GM21367 (cell line): Measurements from ENCODE around the gene SLCO2B1.

ENCODE experiments used
- ATAC-seq: cut with Tn5 transposase; IDR thresholded peaks from one replicate; pipeline ENCODE4 v1.9.1; 2021; ENCODE audit not compliant: unreplicated experiment

SLCO2B1 gene

GRCh38 chr11:75193271-75193670 is 42.4 kb downstream of the SLCO2B1 start:
- ATAC-seq, result no peak

GRCh38 chr11:75193711-75194110 is 42.8 kb downstream of the SLCO2B1 start:
- no peak for ATAC-seq

GRCh38 chr11:75194147-75194546 is 43.2 kb downstream of the SLCO2B1 start:
- no peak for ATAC-seq

GRCh38 chr11:75195167-75195962 is 44.5 kb downstream of the SLCO2B1 start:
- ATAC-seq, result no peak

DNA sequence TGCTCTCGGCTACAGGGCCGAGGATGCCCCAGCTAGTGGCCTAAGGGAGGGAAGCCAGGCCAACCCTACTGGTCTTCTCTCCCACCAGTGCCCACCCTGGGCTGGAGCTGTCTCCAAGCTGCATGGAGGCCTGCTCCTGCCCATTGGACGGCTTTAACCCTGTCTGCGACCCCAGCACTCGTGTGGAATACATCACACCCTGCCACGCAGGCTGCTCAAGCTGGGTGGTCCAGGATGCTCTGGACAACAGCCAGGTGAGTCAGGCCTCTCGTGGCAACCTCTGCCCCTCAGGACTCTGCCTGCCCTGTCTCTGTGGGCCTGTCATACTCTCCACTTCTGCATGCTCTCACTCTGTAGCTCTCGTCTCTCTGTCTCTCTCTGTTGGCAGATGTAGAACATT is 45.5 kb downstream of the SLCO2B1 start:
- ATAC-seq, result no peak

- no peak for ATAC-seq
Measured at GRCh38 chr11:75197512-75198277, 46.8 kb downstream of the SLCO2B1 start.

- ATAC-seq, result no peak
Measured at GRCh38 chr11:75198278-75198973, 47.5 kb downstream of the SLCO2B1 start.

- no peak for ATAC-seq
Measured at GRCh38 chr11:75199412-75199955, 48.6 kb downstream of the SLCO2B1 start.

DNA sequence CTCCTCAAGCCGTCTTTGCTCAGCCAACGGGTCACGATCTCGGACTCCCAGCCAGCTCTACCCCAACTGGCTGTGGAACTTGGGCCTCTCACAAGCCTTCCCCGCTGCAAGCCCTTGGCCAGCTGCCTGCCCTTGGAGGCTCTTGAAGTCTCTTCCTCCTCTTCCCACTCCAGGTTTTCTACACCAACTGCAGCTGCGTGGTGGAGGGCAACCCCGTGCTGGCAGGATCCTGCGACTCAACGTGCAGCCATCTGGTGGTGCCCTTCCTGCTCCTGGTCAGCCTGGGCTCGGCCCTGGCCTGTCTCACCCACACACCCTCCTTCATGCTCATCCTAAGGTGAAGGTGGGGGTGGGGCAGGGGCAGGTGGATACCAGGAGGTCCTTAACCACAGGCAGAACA is 49.1 kb downstream of the SLCO2B1 start:
- ATAC-seq, result no peak

- no peak for ATAC-seq
Measured at GRCh38 chr11:75200531-75200930, 49.6 kb downstream of the SLCO2B1 start.

DNA sequence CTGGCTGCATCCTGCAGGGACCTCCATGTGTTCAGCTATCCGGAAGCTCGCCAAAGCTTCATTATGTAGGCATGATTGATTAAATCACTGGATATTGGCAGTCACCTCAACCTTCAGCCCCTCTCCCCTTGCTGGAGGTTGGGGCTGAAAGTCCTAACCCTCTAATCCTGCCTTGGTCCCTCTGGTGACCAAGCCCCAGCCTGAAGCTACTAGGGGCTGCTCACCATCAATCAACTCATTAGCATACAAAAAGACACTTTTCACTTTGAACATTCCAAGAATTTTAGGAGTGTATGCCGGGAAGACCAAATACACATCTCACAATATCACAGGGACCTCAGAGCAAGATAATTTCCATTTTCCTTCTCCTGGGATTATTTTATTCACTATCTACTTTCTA is 50.9 kb downstream of the SLCO2B1 start:
- no peak for ATAC-seq

DNA sequence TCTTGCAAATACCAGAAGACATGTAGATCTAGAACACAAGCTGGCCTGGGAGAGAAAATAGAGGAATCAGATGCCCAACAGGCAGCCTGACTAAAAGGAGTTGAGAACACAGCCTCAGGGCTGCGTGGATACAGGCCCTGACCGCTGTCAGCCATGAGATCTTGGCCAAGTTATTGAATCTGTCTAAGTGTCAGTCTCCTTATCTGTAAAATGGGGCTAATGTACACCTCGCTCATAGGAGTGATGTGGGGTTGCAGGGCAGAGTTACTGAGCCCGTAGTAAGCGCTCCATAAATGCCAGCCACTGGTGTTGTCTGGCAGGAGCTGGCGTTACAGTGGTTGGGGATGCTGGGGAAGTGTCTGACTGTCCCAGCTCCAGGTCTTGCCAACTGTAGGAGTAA is 51.3 kb downstream of the SLCO2B1 start:
- ATAC-seq, result no peak

DNA sequence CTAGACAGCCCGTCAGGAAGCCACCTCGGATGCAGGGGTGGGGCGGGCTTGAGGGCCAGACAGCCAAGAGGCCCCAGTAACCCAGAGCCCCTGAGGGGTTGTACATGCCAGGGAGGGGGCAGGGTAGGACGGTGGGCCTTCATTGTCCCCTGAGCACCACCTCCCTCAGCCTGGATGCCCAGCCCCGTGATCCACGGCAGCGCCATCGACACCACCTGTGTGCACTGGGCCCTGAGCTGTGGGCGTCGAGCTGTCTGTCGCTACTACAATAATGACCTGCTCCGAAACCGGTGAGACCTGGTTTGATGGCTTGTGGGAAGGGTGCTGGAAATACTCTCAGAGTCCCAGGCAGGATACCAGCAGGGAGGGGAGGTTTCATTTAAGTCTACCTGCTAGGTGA is 52.2 kb downstream of the SLCO2B1 start:
- no peak for ATAC-seq

DNA sequence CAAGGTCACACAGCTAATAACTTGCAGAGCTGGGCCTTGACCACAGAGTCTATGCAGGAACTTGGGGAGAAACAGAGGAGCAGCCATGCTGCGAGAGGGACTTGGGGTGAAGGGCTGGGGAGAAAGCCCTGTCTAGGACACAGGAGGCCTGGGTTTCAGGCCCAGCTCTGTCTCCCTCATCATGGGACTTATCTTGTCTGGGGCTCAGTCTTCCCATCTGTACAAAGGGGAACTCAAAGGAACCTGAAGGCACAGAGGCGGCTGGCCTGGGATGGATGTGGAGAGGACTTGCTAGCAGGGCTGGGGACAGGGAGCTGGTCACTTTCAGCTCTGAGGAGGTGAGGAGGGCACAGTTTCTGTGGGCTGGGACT is 52.7 kb downstream of the SLCO2B1 start:
- no peak for ATAC-seq

GRCh38 chr11:75204012-75204674 is 53.2 kb downstream of the SLCO2B1 start:
- ATAC-seq, result no peak

DNA sequence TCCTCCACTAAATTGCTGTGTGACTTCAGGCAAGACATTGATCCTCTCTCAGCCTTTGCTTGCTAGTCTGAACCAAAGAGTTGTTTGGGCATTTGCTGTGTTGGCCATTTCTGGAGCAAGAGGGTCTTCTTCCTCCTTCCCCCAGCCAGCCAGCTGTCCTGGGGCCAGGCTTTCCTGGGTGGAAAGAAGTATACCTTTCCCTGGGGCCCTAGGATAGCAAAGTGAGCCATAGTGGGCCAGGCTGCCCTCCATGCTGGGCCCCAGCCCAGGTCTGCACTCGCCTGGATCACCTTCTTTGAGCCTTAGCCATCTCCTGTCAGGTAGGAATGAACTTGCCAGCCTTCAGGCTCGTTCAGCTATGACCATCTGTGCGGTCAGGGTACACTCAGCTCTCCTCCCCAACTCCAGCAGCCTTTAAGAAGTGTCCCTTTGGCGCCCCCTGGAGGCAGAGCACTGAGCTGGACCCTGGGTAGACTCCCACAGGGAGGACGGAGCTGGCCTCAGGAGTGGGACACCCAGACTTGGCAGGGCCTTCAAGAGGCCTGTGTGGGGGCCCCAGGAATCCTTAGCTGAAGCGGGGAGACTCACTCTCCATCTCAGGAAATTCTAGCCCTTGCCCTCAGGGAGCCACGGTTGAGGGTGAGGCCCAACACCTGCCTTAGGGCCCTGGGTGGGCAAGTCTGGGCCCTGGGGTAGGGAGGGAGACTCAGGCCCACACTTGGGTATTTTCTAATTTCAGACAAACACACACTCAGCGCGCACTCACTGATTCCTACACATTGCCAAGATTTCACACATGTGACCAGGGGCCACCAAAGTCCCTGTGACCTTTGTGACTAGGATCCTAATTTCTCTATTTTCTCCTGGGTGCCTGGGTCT is 54.0 kb downstream of the SLCO2B1 start:
- ATAC-seq, result no peak

GRCh38 chr11:75205564-75206020 is 54.7 kb downstream of the SLCO2B1 start:
- no peak for ATAC-seq

DNA sequence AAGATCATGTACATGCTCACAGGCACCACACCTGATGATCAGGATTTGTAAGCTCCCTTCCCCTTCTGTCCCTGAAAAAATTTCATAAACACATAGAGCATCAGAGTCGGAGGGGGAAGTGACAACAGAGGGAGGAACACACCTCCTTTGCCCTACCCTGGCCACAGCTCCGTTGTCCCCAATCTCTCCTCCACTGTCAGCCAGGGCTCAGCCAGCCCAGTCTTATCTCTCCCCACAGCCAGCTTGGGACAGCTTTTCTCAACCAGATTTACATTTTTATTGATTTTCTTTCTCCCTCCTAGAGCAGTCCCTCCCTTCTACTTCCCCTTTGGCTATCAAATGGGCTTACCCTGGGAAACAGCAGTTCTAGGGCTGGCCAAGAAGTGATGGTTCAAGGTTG is 57.5 kb downstream of the SLCO2B1 start:
- ATAC-seq, result no peak

DNA sequence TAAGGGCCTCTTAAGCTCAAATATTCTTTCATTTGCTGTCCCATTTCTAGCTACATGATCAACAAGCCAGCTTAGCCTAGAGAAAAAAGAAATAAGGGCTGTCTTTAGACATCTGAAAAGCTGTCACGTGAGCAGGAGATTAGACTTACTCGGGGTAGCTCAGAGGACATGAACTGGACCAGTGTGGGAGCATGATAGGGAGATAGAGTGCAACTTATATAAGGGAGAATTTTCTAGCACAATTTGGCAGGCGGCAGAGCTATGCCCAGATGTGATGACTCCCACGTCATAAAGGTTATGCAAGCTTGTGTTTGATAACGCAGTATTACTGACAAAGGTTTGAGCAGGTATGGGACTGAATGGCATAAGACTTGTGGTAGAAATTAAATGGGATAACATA is 61.5 kb downstream of the SLCO2B1 start:
- ATAC-seq, result no peak

DNA sequence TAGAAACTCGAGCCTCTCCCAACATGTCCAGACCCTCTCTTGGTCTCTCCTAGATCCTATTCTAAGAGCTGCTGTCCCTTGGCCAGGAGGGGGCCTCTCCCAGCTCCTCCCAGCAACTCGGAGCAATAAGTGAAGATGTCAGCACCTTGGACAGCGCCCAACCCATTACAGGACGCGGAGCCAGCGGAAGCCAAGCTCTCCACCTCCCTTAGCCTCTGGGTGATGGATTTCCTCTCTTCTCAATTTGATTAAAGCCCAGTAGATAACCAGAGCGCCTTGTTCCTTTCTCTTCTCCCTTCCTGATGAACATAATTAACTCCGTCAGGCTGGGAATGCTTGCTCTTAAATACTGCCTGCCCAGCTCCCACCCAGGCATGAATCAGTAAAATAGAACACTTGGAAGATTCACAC is 63.5 kb downstream of the SLCO2B1 start:
- no peak for ATAC-seq
